Common myeloid progenitor, CD34-positive (primary cell): ENCODE data around the gene MFF.

Experiments
- CTCF ChIA-PET: fragments of 350-600 bp; sonication (Branson Sonifier 250); formaldehyde crosslinking; loops from one replicate; lab custom pipeline; 2021; ENCODE audit warnings: antibody characterized with exemption; lab: Charles Lee
- POLR2A ChIA-PET: fragments of 350-600 bp; sonication (Branson Sonifier 250); formaldehyde crosslinking; loops from one replicate; lab custom pipeline; 2021; ENCODE audit warnings: antibody characterized with exemption; lab: Charles Lee
- DNase-seq, 3 donors: peaks; one replicate each; pipeline versions ENCODE4 v3.0.0 to v3.0.0-alpha.2; 2013
- H3K27ac ChIP-seq, 2 experiments: 1 replicate in 1 of 2; 2 replicates in 1 of 2; pipeline ENCODE4 v1.7.0; 2013; ENCODE audit warnings: inconsistent platforms in 2 of 2, low read length in 2 of 2, mild to moderate bottlenecking in 2 of 2, low read depth in 1 of 2, moderate library complexity in 1 of 2; ENCODE audit not compliant: severe bottlenecking in 2 of 2, insufficient read depth in 1 of 2, poor library complexity in 1 of 2
- H3K27me3 ChIP-seq, 5 experiments: replicated peaks in 2 of 5; 1 replicate in 3 of 5; 2 replicates in 2 of 5; pipeline versions ENCODE4 v1.6.1 to v1.7.0; 2013; ENCODE audit warnings: low read length in 4 of 5, mild to moderate bottlenecking in 2 of 5, moderate library complexity in 2 of 5, inconsistent platforms in 1 of 5; ENCODE audit not compliant: insufficient read depth in 5 of 5, control insufficient read depth in 4 of 5
- H3K36me3 ChIP-seq, 4 experiments: 1 replicate in 2 of 4; 2 replicates in 2 of 4; pipeline versions ENCODE4 v1.6.1 to v1.7.0; 2013; ENCODE audit warnings: low read length in 3 of 4, control low read depth in 1 of 4, mild to moderate bottlenecking in 1 of 4; ENCODE audit not compliant: control insufficient read depth in 4 of 4, insufficient read depth in 4 of 4
- H3K4me1 ChIP-seq, 4 experiments: 1 replicate in 3 of 4; 2 replicates in 1 of 4; pipeline versions ENCODE4 v1.6.1 to v1.7.1; 2013; ENCODE audit warnings: low read length in 3 of 4, mild to moderate bottlenecking in 3 of 4, control low read depth in 1 of 4, inconsistent platforms in 1 of 4, moderate library complexity in 1 of 4; ENCODE audit not compliant: control insufficient read depth in 4 of 4, insufficient read depth in 4 of 4; ENCODE audit errors: control extremely low read depth in 1 of 4
- H3K4me3 ChIP-seq, 7 experiments: 1 replicate in 4 of 7; 2 replicates in 3 of 7; pipeline versions ENCODE4 v1.5.1 to v1.7.0; 2013; ENCODE audit warnings: mild to moderate bottlenecking in 7 of 7, low read length in 6 of 7, moderate library complexity in 6 of 7, inconsistent platforms in 2 of 7, low read depth in 2 of 7, control low read depth in 1 of 7; ENCODE audit not compliant: insufficient read depth in 4 of 7, control insufficient read depth in 1 of 7; ENCODE audit errors: extremely low read depth in 1 of 7
- H3K9me3 ChIP-seq, 5 experiments: 1 replicate in 4 of 5; 2 replicates in 1 of 5; pipeline versions ENCODE4 v1.6.1 to v1.7.1; 2013; ENCODE audit warnings: low read length in 4 of 5, mild to moderate bottlenecking in 2 of 5, inconsistent platforms in 1 of 5, low read depth in 1 of 5, moderate library complexity in 1 of 5; ENCODE audit not compliant: control insufficient read depth in 4 of 5, insufficient read depth in 2 of 5; ENCODE audit errors: control extremely low read depth in 1 of 5
- WGBS: methylation state at CpG from one replicate; pipeline ENCODE4 v1.1.5; 2013; ENCODE audit not compliant: insufficient coverage; 5-methylcytosine and 5-hydroxymethylcytosine counted together

The MFF gene

GRCh38 chr2:227296671-227297405 lies 28.2 kb upstream of the MFF start:
- Histone ChIP-seq H3K27me3 (no peaks in the 10 kb centered on the region), H3K9me3 (no peaks in the 10 kb centered on the region), H3K27ac (no peak overlapping the region), H3K4me3 (no peak overlapping the region), H3K36me3 (no peaks in the 10 kb centered on the region), H3K4me1 (no peaks in the 10 kb centered on the region)
- DNase-seq = no peak
- ChIA-PET CTCF (no interaction called here), POLR2A (no interaction called here)
- WGBS = no CpG with 5 or more reads among the region's 3 CpGs

DNA sequence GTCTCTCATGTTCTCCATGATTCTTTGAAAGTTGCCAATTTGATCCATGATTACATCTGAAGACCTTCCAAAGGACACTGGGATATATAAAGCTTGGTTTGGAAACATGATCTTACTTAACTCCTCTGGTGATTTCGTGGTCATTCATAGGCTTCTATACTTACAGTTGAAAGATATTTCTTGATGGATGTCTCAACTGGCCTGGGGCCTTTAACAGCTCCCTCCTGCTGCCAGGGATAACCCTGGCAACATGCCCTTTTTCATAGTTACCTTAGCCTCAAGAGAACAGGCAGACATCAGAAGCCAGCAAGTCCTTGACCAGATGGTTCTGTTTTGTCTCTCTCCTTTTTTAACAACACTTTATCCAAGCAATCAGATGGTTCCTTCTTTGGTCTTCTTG lies 23.5 kb upstream of the MFF start:
- Histone ChIP-seq H3K9me3 (no peaks in the 10 kb centered on the region), H3K27me3 (no peaks in the 10 kb centered on the region), H3K36me3 (no peaks in the 10 kb centered on the region), H3K4me3 (no peak overlapping the region), H3K27ac (no peak overlapping the region), H3K4me1 (no peaks in the 10 kb centered on the region)
- WGBS = no CpG with 5 or more reads among the region's 1 CpG
- ChIA-PET CTCF (no interaction called here), POLR2A (no interaction called here)
- no peak for DNase-seq

- ChIA-PET POLR2A (no interaction called here), CTCF (no interaction called here)
- H3K27me3 ChIP-seq = no peaks in the 10 kb centered on the region
- no peak for DNase-seq
- H3K36me3 ChIP-seq = no peaks in the 10 kb centered on the region
- no peak overlapping the region for H3K27ac ChIP-seq
- no peaks in the 10 kb centered on the region for H3K4me1 ChIP-seq
- no peaks in the 10 kb centered on the region for H3K9me3 ChIP-seq
- no peak overlapping the region for H3K4me3 ChIP-seq
- WGBS = 91% methylated on average over 3 of the region's 4 CpGs
Measured at GRCh38 chr2:227308784-227309183, 16.3 kb upstream of the MFF start.

DNA sequence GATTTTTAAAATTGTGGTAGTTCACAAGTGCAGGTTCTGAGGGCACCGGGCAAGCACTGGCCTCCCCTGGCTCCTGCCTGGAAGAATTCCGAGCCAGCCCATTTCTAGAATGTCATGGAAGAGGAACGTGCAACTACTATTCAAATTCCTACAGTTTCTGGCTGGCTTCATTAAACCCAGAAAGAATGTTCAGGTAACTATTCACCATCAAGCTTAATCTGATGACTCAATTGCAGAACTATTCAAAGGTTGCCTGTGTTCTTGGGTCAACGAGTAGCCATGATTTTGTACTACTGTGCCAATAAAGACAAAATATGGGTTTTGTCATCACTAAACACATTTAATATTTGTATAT lies 14.3 kb upstream of the MFF start:
- CTCF ChIA-PET = no interaction called here
- 97% methylated on average over 3 of the region's 4 CpGs for WGBS
- no peaks in the 10 kb centered on the region for H3K4me1 ChIP-seq
- no peaks in the 10 kb centered on the region for H3K9me3 ChIP-seq
- POLR2A ChIA-PET = no interaction called here
- H3K27me3 ChIP-seq = no peaks in the 10 kb centered on the region
- no peak overlapping the region for H3K4me3 ChIP-seq
- no peak overlapping the region for H3K27ac ChIP-seq
- H3K36me3 ChIP-seq = no peaks in the 10 kb centered on the region
- DNase-seq = no peak

GRCh38 chr2:227311861-227312506 lies 13.1 kb upstream of the MFF start:
- WGBS = 100% methylated on average over 2 of the region's 5 CpGs
- CTCF ChIA-PET = no interaction called here
- no peaks in the 10 kb centered on the region for H3K36me3 ChIP-seq

DNA sequence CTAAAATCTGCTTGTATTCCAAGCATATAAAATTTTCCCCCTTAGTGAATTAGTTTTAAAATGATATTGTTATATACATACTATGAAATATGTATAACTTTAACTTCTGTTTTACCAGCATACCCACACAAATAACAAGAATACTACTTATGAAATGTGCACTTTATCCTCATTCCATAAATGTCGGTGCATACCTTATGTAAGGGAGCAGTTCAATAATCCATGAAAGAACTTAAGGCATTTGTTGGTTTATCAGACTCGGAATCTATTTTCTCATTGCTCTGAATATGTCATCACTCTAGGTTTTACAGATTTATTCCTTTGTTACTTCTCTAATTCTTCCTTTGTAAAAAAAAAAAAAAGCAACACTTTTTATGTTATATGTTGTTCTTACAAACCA lies 12.5 kb upstream of the MFF start:
- no peak overlapping the region for H3K27ac ChIP-seq
- no peaks in the 10 kb centered on the region for H3K36me3 ChIP-seq
- H3K9me3 ChIP-seq = no peaks in the 10 kb centered on the region
- no peaks in the 10 kb centered on the region for H3K27me3 ChIP-seq
- ChIA-PET POLR2A (no interaction called here), CTCF (no interaction called here)
- H3K4me3 ChIP-seq = no peak overlapping the region
- no peaks in the 10 kb centered on the region for H3K4me1 ChIP-seq
- no CpG with 5 or more reads among the region's 2 CpGs for WGBS
- no peak for DNase-seq

More at GRCh38 chr2:227311861-227312506, 13.1 kb upstream of the MFF start:
- no peak overlapping the region for H3K27ac ChIP-seq
- no peaks in the 10 kb centered on the region for H3K4me1 ChIP-seq
- no peaks in the 10 kb centered on the region for H3K9me3 ChIP-seq
- no peak for DNase-seq
- no peak overlapping the region for H3K4me3 ChIP-seq
- no peaks in the 10 kb centered on the region for H3K27me3 ChIP-seq
- POLR2A ChIA-PET = no interaction called here

- DNase-seq = no peak
- no peaks in the 10 kb centered on the region for H3K27me3 ChIP-seq
- no peak overlapping the region for H3K27ac ChIP-seq
- POLR2A ChIA-PET = no interaction called here
- CTCF ChIA-PET = no interaction called here
- H3K4me1 ChIP-seq = no peaks in the 10 kb centered on the region
- no peak overlapping the region for H3K4me3 ChIP-seq
- H3K36me3 ChIP-seq = no peaks in the 10 kb centered on the region
- peaks cover 0 to 2% (median 0%) of the 10 kb centered on the region in 5 experiments for H3K9me3 ChIP-seq
- WGBS = 100% methylated on average over 1 of the region's 1 CpG
Measured at GRCh38 chr2:227313310-227313709, 11.7 kb upstream of the MFF start.
